Measurements from ENCODE around the gene SPRR5.

GRCh38 chr1:152969036-152969435 is 22.0 kb downstream of the SPRR5 start:
- TF ChIP-seq CTCF (IDR thresholded peaks at IDR 0.05): no peak
- no peak for TF ChIP-seq POLR2A (IDR thresholded peaks at IDR 0.05)
